SIG-M5 treated with dmso at 0.1 percent for 504 hours (cell line): ENCODE data around the gene PHIP.
A peak's percentile ranks its signal among the peaks of the same experiment; 100 is the strongest.
"Not testable (repeated sequence)": the region's sequence is repeated elsewhere in the genome, so short reads cannot be mapped to it uniquely, and the experiment has no call there.

Experiments
- DNase-seq: peaks from one replicate; lab custom pipeline; 2025; ENCODE audit not compliant: unreplicated experiment; lab: John Stamatoyannopoulos, UW

Gene PHIP

GRCh38 chr6:78936515-78936914 lies 141.5 kb downstream of the PHIP start:
- no peak for DNase-seq

GRCh38 chr6:78935553-78935952 lies 142.5 kb downstream of the PHIP start:
- no peak for DNase-seq

GRCh38 chr6:78925317-78925716 lies 152.7 kb downstream of the PHIP start:
- DNase-seq: no peak

- not testable (repeated sequence) for DNase-seq
These were observed 156.9 kb downstream of the PHIP start for GRCh38 chr6:78921168-78921567.

GRCh38 chr6:78917788-78918187 lies 160.3 kb downstream of the PHIP start:
- DNase-seq: no peak

- DNase-seq: no peak
These were observed 161.6 kb downstream of the PHIP start for GRCh38 chr6:78916411-78916810.

- no peak for DNase-seq
These were observed 166.7 kb downstream of the PHIP start for GRCh38 chr6:78911218-78911940.

GRCh38 chr6:78910591-78911171 lies 167.4 kb downstream of the PHIP start:
- DNase-seq: no peak

- DNase-seq: no peak
These were observed 168.0 kb downstream of the PHIP start for GRCh38 chr6:78910010-78910409.

- DNase-seq: peak; percentile 78
These were observed 168.7 kb downstream of the PHIP start for GRCh38 chr6:78909391-78909790.

GRCh38 chr6:78908621-78909020 lies 169.4 kb downstream of the PHIP start:
- no peak for DNase-seq

- no peak for DNase-seq
These were observed 181.8 kb downstream of the PHIP start for GRCh38 chr6:78896227-78896626.

- DNase-seq: not testable (repeated sequence)
These were observed 188.2 kb downstream of the PHIP start for GRCh38 chr6:78889901-78890300.
